ENCODE measurements around the gene REG4.
"Not testable (repeated sequence)": the region's sequence is repeated elsewhere in the genome, so short reads cannot be mapped to it uniquely, and the experiment has no call there.

GRCh38 chr1:119858556-119859214, 47.4 kb upstream of the REG4 start:
- TF ChIP-seq POLR2A, CTCF (IDR thresholded peaks at IDR 0.05): not testable (repeated sequence)
